HG03469 (cell line): ENCODE results near the gene ATP10B.
"Not testable (repeated sequence)": the region's sequence is repeated elsewhere in the genome, so short reads cannot be mapped to it uniquely, and the experiment has no call there.

Source experiments
- ATAC-seq: cut with Tn5 transposase; IDR thresholded peaks from one replicate; pipeline ENCODE4 v1.9.1; 2021; ENCODE audit warnings: mild to moderate bottlenecking, moderate library complexity, moderate number of reproducible peaks; ENCODE audit not compliant: unreplicated experiment

ATP10B gene, protein sequence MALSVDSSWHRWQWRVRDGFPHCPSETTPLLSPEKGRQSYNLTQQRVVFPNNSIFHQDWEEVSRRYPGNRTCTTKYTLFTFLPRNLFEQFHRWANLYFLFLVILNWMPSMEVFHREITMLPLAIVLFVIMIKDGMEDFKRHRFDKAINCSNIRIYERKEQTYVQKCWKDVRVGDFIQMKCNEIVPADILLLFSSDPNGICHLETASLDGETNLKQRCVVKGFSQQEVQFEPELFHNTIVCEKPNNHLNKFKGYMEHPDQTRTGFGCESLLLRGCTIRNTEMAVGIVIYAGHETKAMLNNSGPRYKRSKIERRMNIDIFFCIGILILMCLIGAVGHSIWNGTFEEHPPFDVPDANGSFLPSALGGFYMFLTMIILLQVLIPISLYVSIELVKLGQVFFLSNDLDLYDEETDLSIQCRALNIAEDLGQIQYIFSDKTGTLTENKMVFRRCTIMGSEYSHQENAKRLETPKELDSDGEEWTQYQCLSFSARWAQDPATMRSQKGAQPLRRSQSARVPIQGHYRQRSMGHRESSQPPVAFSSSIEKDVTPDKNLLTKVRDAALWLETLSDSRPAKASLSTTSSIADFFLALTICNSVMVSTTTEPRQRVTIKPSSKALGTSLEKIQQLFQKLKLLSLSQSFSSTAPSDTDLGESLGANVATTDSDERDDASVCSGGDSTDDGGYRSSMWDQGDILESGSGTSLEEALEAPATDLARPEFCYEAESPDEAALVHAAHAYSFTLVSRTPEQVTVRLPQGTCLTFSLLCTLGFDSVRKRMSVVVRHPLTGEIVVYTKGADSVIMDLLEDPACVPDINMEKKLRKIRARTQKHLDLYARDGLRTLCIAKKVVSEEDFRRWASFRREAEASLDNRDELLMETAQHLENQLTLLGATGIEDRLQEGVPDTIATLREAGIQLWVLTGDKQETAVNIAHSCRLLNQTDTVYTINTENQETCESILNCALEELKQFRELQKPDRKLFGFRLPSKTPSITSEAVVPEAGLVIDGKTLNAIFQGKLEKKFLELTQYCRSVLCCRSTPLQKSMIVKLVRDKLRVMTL (N-terminal part only)

DNA sequence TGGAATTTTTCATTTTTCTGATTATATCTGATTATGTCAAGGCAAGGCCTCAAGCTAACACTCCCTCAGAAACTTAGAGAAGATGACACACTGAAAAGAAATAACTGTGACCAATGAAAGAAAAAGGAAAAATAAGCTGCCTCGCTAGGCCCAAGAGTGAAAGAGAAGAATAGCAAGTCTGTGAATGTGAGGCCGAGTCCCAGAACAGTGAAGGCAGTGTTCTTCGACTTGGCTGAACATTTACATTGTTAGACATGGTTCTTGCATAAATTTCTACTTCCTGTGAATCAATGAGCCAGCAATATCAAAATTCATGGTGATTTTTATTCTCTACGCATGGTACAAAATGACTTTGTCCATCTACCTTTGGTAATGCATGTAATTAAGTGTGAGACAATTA, at the start of gene ATP10B:
TSS of gene ATP10B (minus strand) at position 163 of the 400 bp plus-strand sequence. CDS start 164,137 bp downstream, outside the sequence.
- no peak for ATAC-seq

- ATAC-seq, result no peak
Observed at GRCh38 chr5:160901656-160902055, 49.6 kb upstream of the ATP10B start.

GRCh38 chr5:160899735-160900134, 47.7 kb upstream of the ATP10B start:
- no peak for ATAC-seq

GRCh38 chr5:160893180-160893964, 41.4 kb upstream of the ATP10B start:
- not testable (repeated sequence) for ATAC-seq

DNA sequence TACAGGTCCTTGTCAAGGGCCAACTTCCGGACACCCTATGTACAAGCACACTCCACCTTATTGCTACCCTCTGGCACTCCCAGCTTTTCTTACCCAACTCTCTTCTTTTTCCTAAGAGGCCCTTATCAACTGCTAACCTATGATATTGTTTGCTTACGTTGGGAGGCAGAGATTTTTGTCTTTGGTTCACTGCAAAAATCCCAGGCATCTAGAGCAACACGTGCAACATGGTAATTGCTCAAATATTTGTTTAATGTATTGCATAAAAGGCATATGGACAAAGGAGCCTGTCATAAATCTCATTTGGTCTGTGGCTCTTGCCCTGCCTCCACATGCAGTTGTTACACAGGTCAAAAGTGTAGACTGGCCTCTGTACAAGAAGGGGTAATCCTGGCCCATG, 35.8 kb upstream of the ATP10B start:
- ATAC-seq, result no peak

GRCh38 chr5:160873560-160874200, 21.7 kb upstream of the ATP10B start:
- ATAC-seq, result not testable (repeated sequence)

GRCh38 chr5:160869989-160870521, 18.0 kb upstream of the ATP10B start:
- no peak for ATAC-seq

- no peak for ATAC-seq
Observed at GRCh38 chr5:160867976-160868375, 16.0 kb upstream of the ATP10B start.

GRCh38 chr5:160851451-160851850, 560 bp downstream of the ATP10B start:
- ATAC-seq, result no peak

DNA sequence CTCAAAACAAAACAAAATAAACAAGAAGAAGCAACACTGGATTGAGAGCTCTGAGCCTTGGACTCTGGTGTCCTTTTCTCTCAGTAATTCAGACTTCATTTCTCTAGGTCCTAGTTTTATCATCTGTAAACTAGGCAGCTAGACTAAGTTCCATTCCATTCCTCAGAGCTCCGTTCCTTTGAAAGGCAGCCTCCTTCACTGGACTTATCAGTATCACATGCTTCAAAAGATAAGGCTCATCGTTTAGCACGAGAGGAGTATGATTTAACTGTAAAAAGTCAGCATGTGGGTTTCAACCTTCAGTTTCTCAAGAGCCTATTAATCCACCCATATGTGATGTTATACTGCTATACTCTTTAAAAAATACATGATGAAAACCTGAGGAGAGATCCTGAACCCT, 1.6 kb downstream of the ATP10B start:
- no peak for ATAC-seq

- ATAC-seq, result no peak
Observed at GRCh38 chr5:160847526-160848085, 4.4 kb downstream of the ATP10B start.

DNA sequence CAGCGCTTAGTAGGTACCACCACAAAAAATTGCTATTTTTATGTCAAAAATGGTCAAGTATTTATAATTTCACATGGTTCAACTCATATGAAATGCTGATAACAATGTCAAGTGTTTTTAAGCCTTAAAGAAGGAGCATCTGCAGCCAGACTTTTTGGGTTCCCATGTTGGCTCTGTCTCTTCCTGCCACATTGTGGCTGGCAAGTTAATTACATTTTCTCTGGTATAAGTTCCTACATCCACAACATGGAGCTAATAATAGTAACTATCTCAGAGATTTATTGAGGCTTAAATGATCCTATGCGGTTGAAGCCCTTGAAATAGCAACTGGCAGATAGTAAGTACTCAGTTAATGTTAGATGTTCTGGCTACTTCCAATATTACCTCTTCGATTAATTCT, 5.4 kb downstream of the ATP10B start:
- no peak for ATAC-seq

- no peak for ATAC-seq
Observed at GRCh38 chr5:160844177-160844576, 7.8 kb downstream of the ATP10B start.

- ATAC-seq, result peak; percentile 95
Observed at GRCh38 chr5:160843240-160843639, 8.8 kb downstream of the ATP10B start.

DNA sequence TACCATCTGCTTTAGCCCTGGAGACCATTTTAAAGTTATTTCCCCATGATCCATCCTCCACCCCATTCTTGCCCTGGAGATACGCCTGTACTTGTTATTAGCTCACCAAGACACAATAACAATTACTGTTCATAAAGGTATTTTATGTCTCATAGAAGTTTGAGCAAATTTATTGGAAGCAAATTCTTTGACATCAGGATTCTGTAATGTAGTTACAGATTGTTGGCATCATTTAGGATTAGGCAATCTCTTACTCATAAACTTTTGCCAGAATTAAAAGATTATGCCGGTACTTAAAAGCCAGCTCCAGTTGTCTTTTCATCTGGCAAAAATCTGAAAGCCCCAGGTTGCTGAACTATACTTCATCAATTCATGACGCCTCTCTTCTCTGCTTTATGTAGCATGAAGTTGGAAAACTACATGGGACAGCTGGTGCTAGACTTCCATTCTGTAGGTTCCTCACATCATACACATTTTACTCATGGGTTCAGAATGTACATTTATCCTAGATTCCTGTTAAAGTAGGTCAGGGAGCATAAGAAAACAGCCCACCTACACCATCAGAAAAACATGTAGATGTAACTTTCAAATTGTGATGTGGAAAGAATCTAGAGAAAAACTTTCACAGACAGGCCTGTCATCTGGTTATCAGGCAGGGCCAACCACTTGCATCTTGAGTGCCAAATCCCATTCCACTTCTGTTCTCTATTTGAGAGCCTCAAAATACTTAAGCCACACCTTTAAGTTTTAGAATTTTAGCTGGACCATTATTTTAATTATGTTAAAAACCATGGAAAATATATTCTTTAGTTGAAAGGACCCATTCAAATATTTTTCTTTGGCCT, 14.0 kb downstream of the ATP10B start:
- no peak for ATAC-seq

- no peak for ATAC-seq
Observed at GRCh38 chr5:160837211-160837610, 14.8 kb downstream of the ATP10B start.

DNA sequence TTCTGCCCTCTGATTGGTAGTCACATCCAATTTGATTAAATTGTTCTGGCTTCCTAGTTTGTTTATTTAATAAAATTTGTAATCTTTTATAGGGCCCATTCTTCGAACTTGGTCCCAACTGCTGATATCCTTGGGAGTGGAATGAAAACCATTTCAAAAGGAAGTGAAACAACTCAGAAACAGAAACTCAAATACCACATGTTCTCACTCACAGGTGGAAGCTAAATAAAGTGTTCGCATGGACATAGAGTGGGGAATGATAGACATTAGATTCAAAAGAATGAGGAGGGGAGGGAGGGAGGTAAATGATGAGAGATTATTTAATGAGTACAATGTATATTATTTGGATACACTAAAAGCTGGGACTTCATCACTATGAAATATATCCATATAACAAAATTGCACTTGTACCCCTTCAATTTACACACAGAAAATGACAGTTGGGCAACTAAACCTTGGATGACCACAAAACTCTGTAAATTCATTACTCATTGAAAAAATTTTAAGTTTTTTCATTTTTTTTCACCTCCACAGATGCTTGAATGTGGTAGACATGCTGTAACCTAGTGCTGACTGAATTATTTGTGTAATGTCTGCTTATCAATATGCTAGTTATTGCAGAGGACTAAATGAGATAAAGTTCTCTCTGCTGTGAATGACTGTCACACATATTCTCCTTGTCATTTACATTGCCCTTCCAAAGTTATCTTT, 16.0 kb downstream of the ATP10B start:
- no peak for ATAC-seq

- no peak for ATAC-seq
Observed at GRCh38 chr5:160835376-160835775, 16.6 kb downstream of the ATP10B start.
